Suprapubic skin (tissue), 4 donors: Measurements from ENCODE around the gene SLC9B1.

ENCODE experiments used
- CTCF ChIP-seq, 2 donors: fragments of 200-600 bp in 1 of 2; fragments of 450-650 bp in 1 of 2; sonication (generic) in 1 of 2; IDR thresholded peaks; one replicate each; pipeline ENCODE4 v1.5.1; 2016 to 2019; ENCODE audit warnings: antibody characterized with exemption in 2 of 2, mild to moderate bottlenecking in 1 of 2, moderate library complexity in 1 of 2
- EP300 ChIP-seq: sonication (generic); formaldehyde crosslinking; IDR thresholded peaks from one replicate; pipeline ENCODE4 v1.6.1; 2017; ENCODE audit warnings: antibody characterized with exemption
- POLR2AphosphoS5 ChIP-seq, 3 donors: sonication (generic); formaldehyde crosslinking; IDR thresholded peaks; one replicate each; pipeline ENCODE4 v1.6.1; 2017; ENCODE audit warnings: antibody characterized with exemption in 3 of 3

DNA sequence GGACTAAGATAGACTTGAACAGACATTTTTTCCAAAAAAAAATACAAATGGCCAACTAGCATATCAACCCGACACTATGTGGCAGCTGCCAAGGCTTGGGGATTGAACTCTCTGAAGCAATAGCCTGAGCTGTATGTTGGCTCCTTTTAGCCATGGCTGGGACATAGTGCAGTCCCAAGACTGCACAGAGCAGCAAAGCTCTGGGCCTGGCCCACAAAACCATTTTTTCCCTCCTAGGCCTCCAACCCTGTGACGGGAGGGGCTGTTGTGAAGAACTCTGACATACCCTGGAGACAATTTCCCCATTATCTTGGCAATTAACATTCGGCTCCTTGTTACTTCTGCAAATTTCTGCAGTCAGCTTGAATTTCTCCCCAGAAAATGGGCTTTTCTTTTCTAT lies 100.6 kb downstream of the SLC9B1 start:
- TF ChIP-seq CTCF (IDR thresholded peaks at IDR 0.05) (no peak), EP300 (no peak), POLR2AphosphoS5 (IDR thresholded peaks at IDR 0.05) (no peak)
